Measurements from ENCODE around the gene CDH4. TPM values are rescaled to one million over a fixed set of nuclear protein-coding genes. Genes with fewer than 3 reads are reported as not detected.

The CDH4 gene
- total RNA-seq, 2 donors from 2014 or later = 0.05 to 2.2 TPM

GRCh38 chr20:61538183-61538942 lies 286.3 kb downstream of the CDH4 start:
- no peaks in the 10 kb centered on the region for H3K4me1 ChIP-seq (replicated peaks)
- peaks cover 2% of the 10 kb centered on the region for H3K27me3 ChIP-seq (replicated peaks; ENCODE audit: insufficient read depth)
- no peaks in the 10 kb centered on the region for H3K9me3 ChIP-seq
- H3K27ac ChIP-seq = no peak overlapping the region
- DNase-seq (ENCODE audit: low spot score) = no peak
- TF ChIP-seq CTCF (IDR thresholded peaks at IDR 0.05) (no peak), POLR2AphosphoS5 (IDR thresholded peaks at IDR 0.05) (no peak), POLR2A (IDR thresholded peaks at IDR 0.05) (no peak)
- intact Hi-C loops (cut with DNase I) = no loop called here
- H3K4me3 ChIP-seq = no peak overlapping the region
- 76% methylated on average over 14 of the region's 14 CpGs for WGBS
- no peaks in the 10 kb centered on the region for H3K36me3 ChIP-seq

- no peaks in the 10 kb centered on the region for H3K36me3 ChIP-seq
- DNase-seq (ENCODE audit: low spot score) = no peak
- no peak overlapping the region for H3K4me3 ChIP-seq
- 90% methylated on average over 8 of the region's 8 CpGs for WGBS
- H3K9me3 ChIP-seq = no peaks in the 10 kb centered on the region
- intact Hi-C loops (cut with DNase I) = no loop called here
- TF ChIP-seq POLR2A (IDR thresholded peaks at IDR 0.05) = no peak
- no peak for TF ChIP-seq POLR2AphosphoS5 (IDR thresholded peaks at IDR 0.05)
- no peak for TF ChIP-seq CTCF (IDR thresholded peaks at IDR 0.05)
- H3K27me3 ChIP-seq (replicated peaks; ENCODE audit: insufficient read depth) = no peaks in the 10 kb centered on the region
- no peak overlapping the region for H3K27ac ChIP-seq
- H3K4me1 ChIP-seq (replicated peaks) = no peaks in the 10 kb centered on the region
These were observed 286.8 kb downstream of the CDH4 start for GRCh38 chr20:61538943-61539265.

- intact Hi-C loops (cut with DNase I) = no loop called here
These were observed 287.8 kb downstream of the CDH4 start for GRCh38 chr20:61539706-61540360.

GRCh38 chr20:61541537-61541936 lies 289.5 kb downstream of the CDH4 start:
- H3K4me3 ChIP-seq = no peak overlapping the region
- H3K27me3 ChIP-seq (replicated peaks; ENCODE audit: insufficient read depth) = no peaks in the 10 kb centered on the region
- 72% methylated on average over 7 of the region's 7 CpGs for WGBS
- no peak overlapping the region for H3K27ac ChIP-seq
- intact Hi-C loops (cut with DNase I) = no loop called here
- no peaks in the 10 kb centered on the region for H3K4me1 ChIP-seq (replicated peaks)
- TF ChIP-seq CTCF (IDR thresholded peaks at IDR 0.05) (no peak), POLR2AphosphoS5 (IDR thresholded peaks at IDR 0.05) (no peak)
- no peaks in the 10 kb centered on the region for H3K36me3 ChIP-seq
- no peaks in the 10 kb centered on the region for H3K9me3 ChIP-seq
- no peak for DNase-seq (ENCODE audit: low spot score)

More at GRCh38 chr20:61539706-61540360, 287.8 kb downstream of the CDH4 start:
- 85% methylated on average over 19 of the region's 19 CpGs for WGBS
- H3K4me1 ChIP-seq (replicated peaks) = no peaks in the 10 kb centered on the region
- H3K36me3 ChIP-seq = no peaks in the 10 kb centered on the region
- TF ChIP-seq POLR2AphosphoS5 (IDR thresholded peaks at IDR 0.05) = no peak
- H3K27me3 ChIP-seq (replicated peaks; ENCODE audit: insufficient read depth) = no peaks in the 10 kb centered on the region
- H3K27ac ChIP-seq = no peak overlapping the region
- no peak for DNase-seq (ENCODE audit: low spot score)
- no peak overlapping the region for H3K4me3 ChIP-seq
- no peaks in the 10 kb centered on the region for H3K9me3 ChIP-seq

GRCh38 chr20:61543086-61543485 lies 291.0 kb downstream of the CDH4 start:
- Histone ChIP-seq H3K27ac (no peak overlapping the region), H3K27me3 (replicated peaks; ENCODE audit: insufficient read depth) (no peaks in the 10 kb centered on the region), H3K9me3 (no peaks in the 10 kb centered on the region), H3K4me1 (replicated peaks) (no peaks in the 10 kb centered on the region), H3K36me3 (no peaks in the 10 kb centered on the region), H3K4me3 (no peak overlapping the region)
- TF ChIP-seq POLR2AphosphoS5 (IDR thresholded peaks at IDR 0.05) = no peak
- no peak for TF ChIP-seq POLR2A (IDR thresholded peaks at IDR 0.05)
- TF ChIP-seq CTCF (IDR thresholded peaks at IDR 0.05) = no peak
- DNase-seq (ENCODE audit: low spot score) = no peak
- 56% methylated on average over 8 of the region's 8 CpGs for WGBS
- intact Hi-C loops (cut with DNase I) = no loop called here

Measured in prostate gland (tissue), 2 donors.